GM21786 (cell line): ENCODE data around the gene EYS.
"Not testable (repeated sequence)": the region's sequence is repeated elsewhere in the genome, so short reads cannot be mapped to it uniquely, and the experiment has no call there.

Source experiments
- ATAC-seq: cut with Tn5 transposase; IDR thresholded peaks from one replicate; pipeline ENCODE4 v1.9.1; 2021; ENCODE audit not compliant: unreplicated experiment

Gene EYS

GRCh38 chr6:63805808-63806572, 1901.0 kb downstream of the EYS start:
- ATAC-seq, result no peak

- no peak for ATAC-seq
Measured at GRCh38 chr6:63805345-63805744, 1901.7 kb downstream of the EYS start.

GRCh38 chr6:63804381-63804956, 1902.6 kb downstream of the EYS start:
- ATAC-seq, result no peak

- ATAC-seq, result no peak
Measured at GRCh38 chr6:63803371-63803770, 1903.7 kb downstream of the EYS start.

GRCh38 chr6:63802606-63803206, 1904.3 kb downstream of the EYS start:
- no peak for ATAC-seq

- ATAC-seq, result not testable (repeated sequence)
Measured at GRCh38 chr6:63800386-63800785, 1906.6 kb downstream of the EYS start.

GRCh38 chr6:63799813-63800212, 1907.2 kb downstream of the EYS start:
- ATAC-seq, result no peak

- ATAC-seq, result no peak
Measured at GRCh38 chr6:63799313-63799712, 1907.7 kb downstream of the EYS start.

- ATAC-seq, result no peak
Measured at GRCh38 chr6:63798378-63798777, 1908.6 kb downstream of the EYS start.

- no peak for ATAC-seq
Measured at GRCh38 chr6:63797721-63798120, 1909.3 kb downstream of the EYS start.

GRCh38 chr6:63795826-63796225, 1911.2 kb downstream of the EYS start:
- no peak for ATAC-seq

GRCh38 chr6:63795006-63795405, 1912.0 kb downstream of the EYS start:
- ATAC-seq, result no peak

- no peak for ATAC-seq
Measured at GRCh38 chr6:63793465-63794137, 1913.4 kb downstream of the EYS start.

GRCh38 chr6:63792736-63793464, 1914.1 kb downstream of the EYS start:
- ATAC-seq, result no peak

- ATAC-seq, result peak; percentile 73
Measured at GRCh38 chr6:63790334-63790733, 1916.7 kb downstream of the EYS start.

GRCh38 chr6:63789699-63790098, 1917.3 kb downstream of the EYS start:
- no peak for ATAC-seq

GRCh38 chr6:63788569-63788968, 1918.5 kb downstream of the EYS start:
- ATAC-seq, result no peak

- no peak for ATAC-seq
Measured at GRCh38 chr6:63787021-63787420, 1920.0 kb downstream of the EYS start.

- peak; percentile 74 for ATAC-seq
Measured at GRCh38 chr6:63785006-63785405, 1922.0 kb downstream of the EYS start.

GRCh38 chr6:63783096-63783495, 1923.9 kb downstream of the EYS start:
- ATAC-seq, result no peak

GRCh38 chr6:63774961-63775360, 1932.1 kb downstream of the EYS start:
- no peak for ATAC-seq
